Endometrial microvascular endothelial cells (primary cell): Measurements from ENCODE around the gene CHST11. TPM values are rescaled to one million over a fixed set of nuclear protein-coding genes. Genes with fewer than 3 reads are reported as not detected.

Experiments
- in situ Hi-C: cut with HindIII; loops from 2 replicates; pipeline ENCODE4 v1.10.0; 2017; ENCODE audit warnings: low sequenced_read_pairs, low pct_unique_long_range_greater_than_20kb; ENCODE audit errors: inconsistent ontology term
- total RNA-seq: library from RNA; depleted of rRNA; stranded (reverse); fragments of >200 nt; gene quantifications from one replicate; pipeline ENCODE4 v1.2.3, GENCODE V29; 2015; ENCODE audit errors: inconsistent ontology term

Gene CHST11
- total RNA-seq, 1 donor from 2014 or later, result 4.2 TPM

- in situ Hi-C loops, result no loop called here
Measured at GRCh38 chr12:104475271-104475670, 18.5 kb downstream of the CHST11 start.

GRCh38 chr12:104477510-104478390, 21.0 kb downstream of the CHST11 start:
- in situ Hi-C loops, result no loop called here

GRCh38 chr12:104478396-104479122, 21.8 kb downstream of the CHST11 start:
- in situ Hi-C loops, result no loop called here

GRCh38 chr12:104479123-104479662, 22.4 kb downstream of the CHST11 start:
- in situ Hi-C loops, result no loop called here

GRCh38 chr12:104480012-104480411, 23.3 kb downstream of the CHST11 start:
- in situ Hi-C loops, result no loop called here

- in situ Hi-C loops, result no loop called here
Measured at GRCh38 chr12:104480826-104481440, 24.2 kb downstream of the CHST11 start.

GRCh38 chr12:104482113-104482512, 25.4 kb downstream of the CHST11 start:
- in situ Hi-C loops, result no loop called here

GRCh38 chr12:104482748-104483147, 26.0 kb downstream of the CHST11 start:
- in situ Hi-C loops, result no loop called here

GRCh38 chr12:104484079-104484478, 27.3 kb downstream of the CHST11 start:
- in situ Hi-C loops, result no loop called here

- in situ Hi-C loops, result no loop called here
Measured at GRCh38 chr12:104485651-104486362, 29.1 kb downstream of the CHST11 start.

- in situ Hi-C loops, result no loop called here
Measured at GRCh38 chr12:104486363-104486750, 29.6 kb downstream of the CHST11 start.

GRCh38 chr12:104486943-104487819, 30.4 kb downstream of the CHST11 start:
- in situ Hi-C loops, result no loop called here

GRCh38 chr12:104488374-104488773, 31.6 kb downstream of the CHST11 start:
- in situ Hi-C loops, result no loop called here

- in situ Hi-C loops, result no loop called here
Measured at GRCh38 chr12:104490186-104490585, 33.4 kb downstream of the CHST11 start.

- in situ Hi-C loops, result no loop called here
Measured at GRCh38 chr12:104490850-104491249, 34.1 kb downstream of the CHST11 start.

- in situ Hi-C loops, result no loop called here
Measured at GRCh38 chr12:104493496-104493895, 36.7 kb downstream of the CHST11 start.

GRCh38 chr12:104494137-104494792, 37.5 kb downstream of the CHST11 start:
- in situ Hi-C loops, result no loop called here

GRCh38 chr12:104494793-104495158, 38.0 kb downstream of the CHST11 start:
- in situ Hi-C loops, result no loop called here
